Ovary (tissue), 3 donors: Measurements from ENCODE around the gene SELENOM.
"Not testable (repeated sequence)": the region's sequence is repeated elsewhere in the genome, so short reads cannot be mapped to it uniquely, and the experiment has no call there.

Source experiments
- CTCF ChIP-seq, 3 donors: fragments of 450-650 bp in 2 of 3; fragments of 200-600 bp in 1 of 3; IDR thresholded peaks; one replicate each; pipeline versions ENCODE4 v1.5.1 to v1.8.0; 2016 to 2022; ENCODE audit warnings: antibody characterized with exemption in 3 of 3, mild to moderate bottlenecking in 1 of 3
- EP300 ChIP-seq: sonication (generic); formaldehyde crosslinking; IDR thresholded peaks from one replicate; pipeline ENCODE4 v1.6.1; 2017; ENCODE audit warnings: antibody characterized with exemption
- POLR2A ChIP-seq: fragments of 450-650 bp; IDR thresholded peaks from one replicate; pipeline ENCODE4 v1.6.1; 2017; ENCODE audit warnings: antibody characterized with exemption, mild to moderate bottlenecking, moderate library complexity
- donor health status: DM: no; HTN: no; CAD: no.

GRCh38 chr22:31112547-31113091 lies 5.3 kb upstream of the SELENOM start:
- not testable (repeated sequence) for TF ChIP-seq CTCF (IDR thresholded peaks at IDR 0.05); EP300; POLR2A
